Measurements from ENCODE around the gene SEMA4D. TPM values are rescaled to one million over a fixed set of nuclear protein-coding genes. Genes with fewer than 3 reads are reported as not detected.

The SEMA4D gene
- total and polyA plus RNA-seq, 8 donors: 20.0 to 71.9 (median 25.6) TPM

GRCh38 chr9:89317282-89317681, 180.6 kb downstream of the SEMA4D start:
- no peaks in the 10 kb centered on the region for H3K9me3 ChIP-seq
- H3K36me3 ChIP-seq: peaks cover 0 to 14% of the 10 kb centered on the region in 2 donors
- intact Hi-C loops (cut with DNase I): loop anchor here in 1 of 2 donors (5.0 kb wide), 1 partner anchor 230 kb away; no protein-coding TSS in a partner anchor
- no peak for ATAC-seq
- TF ChIP-seq, protein P1, sequence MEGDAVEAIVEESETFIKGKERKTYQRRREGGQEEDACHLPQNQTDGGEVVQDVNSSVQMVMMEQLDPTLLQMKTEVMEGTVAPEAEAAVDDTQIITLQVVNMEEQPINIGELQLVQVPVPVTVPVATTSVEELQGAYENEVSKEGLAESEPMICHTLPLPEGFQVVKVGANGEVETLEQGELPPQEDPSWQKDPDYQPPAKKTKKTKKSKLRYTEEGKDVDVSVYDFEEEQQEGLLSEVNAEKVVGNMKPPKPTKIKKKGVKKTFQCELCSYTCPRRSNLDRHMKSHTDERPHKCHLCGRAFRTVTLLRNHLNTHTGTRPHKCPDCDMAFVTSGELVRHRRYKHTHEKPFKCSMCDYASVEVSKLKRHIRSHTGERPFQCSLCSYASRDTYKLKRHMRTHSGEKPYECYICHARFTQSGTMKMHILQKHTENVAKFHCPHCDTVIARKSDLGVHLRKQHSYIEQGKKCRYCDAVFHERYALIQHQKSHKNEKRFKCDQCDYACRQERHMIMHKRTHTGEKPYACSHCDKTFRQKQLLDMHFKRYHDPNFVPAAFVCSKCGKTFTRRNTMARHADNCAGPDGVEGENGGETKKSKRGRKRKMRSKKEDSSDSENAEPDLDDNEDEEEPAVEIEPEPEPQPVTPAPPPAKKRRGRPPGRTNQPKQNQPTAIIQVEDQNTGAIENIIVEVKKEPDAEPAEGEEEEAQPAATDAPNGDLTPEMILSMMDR (IDR thresholded peaks at IDR 0.05): no peak
- peak overlapping the region in 1 of 2 donors; percentile 59 for H3K4me3 ChIP-seq
- peaks cover 24 to 68% of the 10 kb centered on the region in 2 donors for H3K4me1 ChIP-seq
- peak overlapping the region; percentile 99 to 100 for H3K27ac ChIP-seq
- DNase-seq: no peak
- H3K27me3 ChIP-seq: no peaks in the 10 kb centered on the region

- H3K9me3 ChIP-seq: no peaks in the 10 kb centered on the region
- H3K27me3 ChIP-seq: no peaks in the 10 kb centered on the region
- peaks cover 0 to 14% of the 10 kb centered on the region in 2 donors for H3K36me3 ChIP-seq
- intact Hi-C loops (cut with DNase I): loop anchor here in 1 of 2 donors (5.0 kb wide), 1 partner anchor 232 kb away; no protein-coding TSS in a partner anchor
- H3K27ac ChIP-seq: no peak overlapping the region
- DNase-seq (no peak), ATAC-seq (no peak)
- TF ChIP-seq, protein P1 (IDR thresholded peaks at IDR 0.05): no peak
- H3K4me1 ChIP-seq: peaks cover 28 to 61% of the 10 kb centered on the region in 2 donors
- H3K4me3 ChIP-seq: no peak overlapping the region
Measured at GRCh38 chr9:89315482-89315881, 182.4 kb downstream of the SEMA4D start.

- intact Hi-C loops (cut with DNase I): loop anchor here in 1 of 2 donors (5.0 kb wide), 1 partner anchor 232 kb away; no protein-coding TSS in a partner anchor
Measured at GRCh38 chr9:89314955-89315354, 183.0 kb downstream of the SEMA4D start.

DNA sequence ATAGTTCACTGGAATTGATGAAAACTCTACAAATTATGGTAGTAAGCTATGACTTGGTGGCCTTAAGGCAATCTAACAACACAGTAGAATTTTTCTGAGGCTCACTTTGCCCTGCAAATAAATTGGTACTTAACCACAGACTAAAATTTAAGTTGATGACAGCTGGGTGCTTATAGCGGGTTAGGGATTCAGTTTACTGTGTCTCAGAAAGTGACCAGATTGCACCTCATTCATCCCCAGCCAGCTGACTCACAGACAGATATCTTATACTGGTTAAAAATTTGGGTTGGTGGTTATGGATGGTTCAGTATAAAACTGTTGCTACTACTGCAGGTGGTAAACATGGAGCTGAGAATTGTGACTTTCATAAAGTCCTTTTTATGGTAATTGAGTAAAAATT, 184.1 kb downstream of the SEMA4D start:
- DNase-seq (no peak), ATAC-seq (no peak)
- Histone ChIP-seq H3K9me3 (no peaks in the 10 kb centered on the region), H3K27ac (no peak overlapping the region), H3K27me3 (no peaks in the 10 kb centered on the region), H3K36me3 (peaks cover 0 to 14% of the 10 kb centered on the region in 2 donors), H3K4me3 (peak overlapping the region; percentile 76 to 77), H3K4me1 (peaks cover 29 to 54% of the 10 kb centered on the region in 2 donors)
- intact Hi-C loops (cut with DNase I): no loop called here
- TF ChIP-seq, protein P1 (IDR thresholded peaks at IDR 0.05): no peak

More at GRCh38 chr9:89314955-89315354, 183.0 kb downstream of the SEMA4D start:
- H3K27ac ChIP-seq: no peak overlapping the region
- H3K27me3 ChIP-seq: no peaks in the 10 kb centered on the region
- TF ChIP-seq, protein P1 (IDR thresholded peaks at IDR 0.05): no peak
- H3K9me3 ChIP-seq: no peaks in the 10 kb centered on the region
- H3K4me3 ChIP-seq: no peak overlapping the region
- no peak for DNase-seq
- H3K4me1 ChIP-seq: peaks cover 29 to 57% of the 10 kb centered on the region in 2 donors
- peaks cover 0 to 14% of the 10 kb centered on the region in 2 donors for H3K36me3 ChIP-seq
- no peak for ATAC-seq

DNA sequence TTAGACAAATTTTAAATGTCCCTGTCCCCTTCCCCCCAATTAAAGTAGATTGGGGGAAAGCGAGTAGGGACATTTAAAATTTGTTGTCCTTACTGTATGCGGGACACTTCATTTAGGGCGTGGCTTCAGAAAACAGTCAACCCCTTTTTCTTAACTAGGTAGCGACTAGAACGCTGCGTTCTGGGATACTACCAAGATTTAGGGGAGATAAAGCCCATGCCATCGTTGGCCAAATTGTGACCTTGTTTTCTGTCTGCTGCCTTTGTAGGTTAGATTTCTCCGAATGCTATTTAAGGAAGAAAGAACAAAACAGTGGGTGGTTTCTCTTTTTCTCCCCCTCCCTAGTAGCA, 185.7 kb downstream of the SEMA4D start:
- peak overlapping the region; percentile 76 to 77 for H3K4me3 ChIP-seq
- intact Hi-C loops (cut with DNase I): no loop called here
- no peaks in the 10 kb centered on the region for H3K9me3 ChIP-seq
- TF ChIP-seq, protein P1 (IDR thresholded peaks at IDR 0.05): no peak
- DNase-seq (peak in 2 of 4 donors; percentile 29 to 51), ATAC-seq (no peak)
- peaks cover 0 to 10% of the 10 kb centered on the region in 2 donors for H3K36me3 ChIP-seq
- H3K27ac ChIP-seq: peak overlapping the region in 1 of 2 donors; percentile 64
- no peaks in the 10 kb centered on the region for H3K27me3 ChIP-seq
- H3K4me1 ChIP-seq: peaks cover 23 to 46% of the 10 kb centered on the region in 2 donors
